HG03280 (cell line): ENCODE data around the gene C17orf100.

ENCODE experiments used
- ATAC-seq: cut with Tn5 transposase; IDR thresholded peaks from one replicate; pipeline ENCODE4 v1.9.1; 2021; ENCODE audit warnings: mild to moderate bottlenecking, moderate library complexity; ENCODE audit not compliant: unreplicated experiment

C17orf100 gene

DNA sequence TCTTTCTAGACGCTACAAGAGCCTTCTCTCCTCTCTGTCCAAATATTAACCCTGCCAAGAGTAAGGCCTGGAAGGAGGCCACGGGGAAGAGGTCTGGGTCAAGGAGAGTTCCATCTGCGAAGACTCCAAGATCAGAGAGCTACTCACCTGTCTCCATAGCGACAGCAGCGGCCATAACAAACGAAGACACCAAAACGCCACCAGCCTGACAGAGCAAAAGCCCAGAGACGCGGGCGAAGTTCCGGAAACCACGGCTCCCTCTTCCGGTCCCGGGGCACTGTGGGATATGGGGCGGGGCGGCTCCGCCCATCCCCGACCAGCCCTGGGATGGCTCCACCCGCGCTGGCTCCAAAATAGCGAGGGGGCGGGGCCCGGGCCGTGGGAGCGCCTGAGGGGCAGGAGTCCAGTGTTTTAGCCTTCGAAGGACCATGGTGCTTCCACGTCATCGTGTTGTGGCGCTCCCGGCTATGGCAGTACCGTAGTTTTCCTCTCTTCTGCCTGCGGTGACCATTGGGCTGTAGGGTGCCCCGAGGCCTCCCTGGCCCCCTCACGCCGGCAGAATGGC, at the start of gene C17orf100, which contains the start of gene MED31:
C17orf100 (plus strand) TSS at position 409 of the 565 bp plus-strand sequence; CDS start at position 561, 152 bp downstream.
MED31 (minus strand) TSS at position 252 of the 565 bp plus-strand sequence; CDS start at position 175, 77 bp downstream.
- ATAC-seq, result peak; percentile 89

- no peak for ATAC-seq
These were observed 49.4 kb upstream of the C17orf100 start for GRCh38 chr17:6602141-6602540.

- no peak for ATAC-seq
These were observed 47.7 kb upstream of the C17orf100 start for GRCh38 chr17:6603744-6604325.

GRCh38 chr17:6605142-6605541, 46.4 kb upstream of the C17orf100 start:
- ATAC-seq, result no peak

- no peak for ATAC-seq
These were observed 43.2 kb upstream of the C17orf100 start for GRCh38 chr17:6608321-6608720.

GRCh38 chr17:6610011-6610410, 41.6 kb upstream of the C17orf100 start:
- no peak for ATAC-seq

- no peak for ATAC-seq
These were observed 40.3 kb upstream of the C17orf100 start for GRCh38 chr17:6611231-6611630.

DNA sequence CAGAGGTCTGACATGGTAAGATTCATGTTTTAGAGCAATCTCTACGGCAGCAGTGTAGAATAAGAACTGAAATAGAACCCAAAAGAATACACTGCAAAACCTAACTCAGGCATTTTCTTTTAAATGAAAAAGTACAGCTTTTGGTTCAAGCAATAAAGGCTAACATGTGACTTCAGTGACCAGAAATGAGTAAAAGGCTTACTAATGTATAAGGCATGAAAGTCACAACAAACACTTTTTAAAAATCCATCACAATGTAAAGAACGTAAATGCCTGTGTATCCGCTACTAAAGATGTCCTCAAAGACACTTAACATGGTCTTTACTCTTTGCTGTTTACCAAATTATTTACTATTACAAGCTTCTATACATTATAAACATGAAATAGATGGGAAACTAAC, 27.6 kb upstream of the C17orf100 start:
- no peak for ATAC-seq

DNA sequence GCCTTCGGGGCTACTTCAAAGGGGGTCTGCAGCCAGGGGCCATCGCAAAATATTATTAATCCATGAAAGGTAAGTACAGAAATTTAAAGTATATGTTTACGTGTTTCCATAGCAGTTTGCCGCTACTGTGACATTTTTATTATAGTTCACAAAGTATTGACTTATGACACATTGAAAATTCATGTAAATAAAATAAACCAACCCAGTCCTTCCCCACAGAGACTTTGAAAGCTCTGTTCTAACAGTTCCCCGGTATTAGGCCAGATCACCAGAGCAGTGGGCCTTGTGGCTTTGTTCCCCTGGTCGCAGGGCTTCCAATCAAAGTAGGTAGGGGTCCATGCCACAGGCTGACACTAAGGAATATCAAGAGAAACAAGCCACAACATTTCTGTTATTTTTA, 24.9 kb upstream of the C17orf100 start:
- ATAC-seq, result no peak

DNA sequence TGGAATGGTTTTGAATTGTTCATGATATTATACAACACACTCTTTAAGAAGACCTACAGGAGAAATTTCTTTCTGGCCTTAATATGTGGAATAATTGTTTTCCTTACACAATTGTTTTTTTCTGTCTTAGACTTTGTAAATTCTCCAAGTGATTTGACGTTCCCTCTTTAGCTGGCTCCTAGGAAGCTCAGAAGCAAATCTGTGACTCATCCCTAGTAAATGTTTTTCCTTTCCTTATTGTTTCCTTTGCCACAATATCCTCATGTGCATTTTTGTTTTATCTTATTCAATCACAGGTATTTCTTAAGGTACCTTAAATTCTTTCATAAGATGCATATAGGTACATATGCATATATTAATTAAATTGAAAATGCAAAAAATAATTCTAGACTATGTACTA, 24.5 kb upstream of the C17orf100 start:
- ATAC-seq, result no peak

GRCh38 chr17:6630390-6630789, 21.2 kb upstream of the C17orf100 start:
- ATAC-seq, result no peak

DNA sequence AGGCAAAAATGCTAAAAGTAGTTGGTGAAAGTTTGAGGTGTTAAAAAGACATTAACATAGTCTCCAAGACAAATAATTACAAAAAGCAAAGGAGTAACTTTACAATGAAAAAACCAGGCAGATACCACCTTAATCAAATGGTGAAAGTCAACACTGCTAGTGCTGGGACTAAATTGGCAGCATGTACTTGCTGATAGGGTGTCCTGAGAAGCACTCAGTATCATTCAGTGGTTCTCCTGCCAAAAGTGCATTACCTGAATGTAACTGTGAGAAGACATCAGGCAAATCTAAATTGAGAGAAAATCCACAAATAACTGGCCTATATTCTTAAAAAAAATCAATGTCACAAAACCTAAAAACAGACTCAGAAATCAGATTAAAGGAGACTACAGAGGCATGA, 19.0 kb upstream of the C17orf100 start:
- ATAC-seq, result no peak

GRCh38 chr17:6633263-6633662, 18.3 kb upstream of the C17orf100 start:
- ATAC-seq, result no peak

- no peak for ATAC-seq
These were observed 15.5 kb upstream of the C17orf100 start for GRCh38 chr17:6636105-6636504.

- no peak for ATAC-seq
These were observed 14.7 kb upstream of the C17orf100 start for GRCh38 chr17:6636616-6637457.

DNA sequence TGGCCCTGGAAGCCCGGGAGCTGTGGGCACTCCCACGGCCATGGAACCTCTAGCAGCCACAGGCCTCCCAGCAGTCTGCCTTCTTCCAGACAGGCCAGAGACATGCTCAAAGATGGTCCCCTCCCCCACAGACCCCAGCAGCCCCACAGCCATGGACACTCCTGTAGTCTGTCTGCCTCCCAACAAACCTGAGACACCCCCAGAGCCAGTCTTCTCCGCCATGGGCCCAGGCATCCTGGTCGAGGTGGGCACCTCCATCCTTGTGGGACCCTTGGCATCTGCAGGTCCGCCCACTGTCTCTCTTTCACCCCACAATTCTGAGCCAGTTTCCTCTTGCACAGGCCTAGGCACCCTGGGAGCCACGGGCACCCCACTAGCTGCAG, 14.1 kb upstream of the C17orf100 start:
- no peak for ATAC-seq

- ATAC-seq, result no peak
These were observed 13.3 kb upstream of the C17orf100 start for GRCh38 chr17:6638046-6638908.

- ATAC-seq, result no peak
These were observed 12.5 kb upstream of the C17orf100 start for GRCh38 chr17:6639014-6639585.

DNA sequence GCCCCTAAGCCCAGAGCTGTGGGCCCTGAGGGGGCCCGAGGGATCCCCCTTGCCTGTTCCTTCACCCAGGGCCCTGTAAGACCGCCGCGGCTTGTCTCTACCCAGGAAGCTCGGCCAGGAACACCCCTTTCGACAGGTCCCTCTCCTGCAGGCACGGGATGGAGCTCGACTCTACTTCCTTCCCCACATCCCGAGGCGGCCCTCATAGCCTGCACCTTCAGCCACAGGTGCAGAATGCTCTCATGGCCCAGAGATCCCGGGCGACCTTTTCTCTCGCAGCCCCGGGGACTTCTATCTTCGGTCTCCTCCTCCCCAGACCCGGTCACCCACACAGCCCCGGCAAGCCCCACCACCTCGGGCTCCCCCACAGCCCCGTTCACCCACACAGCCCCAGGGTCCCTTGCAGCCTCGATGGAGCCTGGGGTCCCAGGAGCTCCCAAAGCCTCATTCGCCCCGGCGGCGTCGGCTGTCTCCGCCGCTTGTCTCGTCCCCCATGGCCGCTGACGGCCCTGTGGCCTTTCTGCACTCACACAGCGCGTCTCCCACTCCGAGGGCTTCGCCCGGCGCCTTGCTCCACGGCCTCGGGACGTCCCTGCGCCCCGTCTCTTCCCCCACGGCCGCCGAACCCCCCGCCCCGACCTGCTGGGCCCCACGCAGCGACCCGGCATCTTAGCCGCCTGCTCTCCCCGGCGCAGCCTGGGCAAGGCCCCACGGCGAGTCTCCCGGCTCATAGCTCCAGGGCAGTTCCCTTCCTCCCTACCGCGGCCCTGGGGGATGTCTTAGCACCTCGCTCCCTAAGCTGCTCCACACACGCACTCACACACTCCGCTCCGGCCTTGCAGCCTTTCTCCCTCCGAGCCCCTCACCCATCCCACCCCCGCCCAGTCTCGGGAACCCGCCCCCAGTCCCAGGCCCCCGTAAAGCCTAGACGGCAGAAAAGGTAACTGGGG, 11.7 kb upstream of the C17orf100 start:
- no peak for ATAC-seq
